HCT116 (cell line): ENCODE measurements around the gene AMOTL2. TPM values are rescaled to one million over a fixed set of nuclear protein-coding genes. Genes with fewer than 3 reads are reported as not detected.

ENCODE experiments used
- ATAC-seq: fragments of 200-7000 bp; cut with Tn5 transposase; 2 replicates; pipeline ENCODE4 v1.9.1; 2020; ENCODE audit warnings: mild to moderate bottlenecking, moderate library complexity
- BruUV-seq: library from RNA; stranded (reverse); fragments of 400-500 nt; replicated peaks from 2 replicates; lab custom pipeline; 2021; lab: Mats Ljungman, UMichigan
- CTCF ChIA-PET: fragments of 300-600 bp; sonication (Branson Sonifier 250); formaldehyde crosslinking; loops from one replicate; lab custom pipeline; 2021; ENCODE audit warnings: antibody characterized with exemption; lab: Charles Lee
- POLR2A ChIA-PET: fragments of 300-600, 350-600 bp; sonication (Branson Sonifier 250); formaldehyde crosslinking; loops from one replicate; lab custom pipeline; 2021; ENCODE audit warnings: antibody characterized with exemption; lab: Charles Lee
- RAD21 ChIA-PET, 2 experiments: fragments of 300-600 bp; sonication (Branson Sonifier 250); formaldehyde crosslinking; loops; one replicate each; lab custom pipeline; 2023; ENCODE audit warnings: low total read pairs in 2 of 2; ENCODE audit not compliant: uncharacterized antibody in 2 of 2, unreplicated experiment in 2 of 2, low non-redundant PET in 1 of 2; lab: Charles Lee
- DNase-seq: peaks from one replicate; pipeline ENCODE4 v3.0.0-alpha.2; 2010; ENCODE audit warnings: low read depth, low spot score
- H2AFZ ChIP-seq: fragments of 200-600 bp; shearing (Covaris generic), sonication (generic); 2 replicates; pipeline ENCODE4 v1.6.1; 2017; ENCODE audit warnings: low read depth, mixed run types, mixed read lengths, antibody characterized with exemption, low read length; ENCODE audit not compliant: poor library complexity, severe bottlenecking
- H3K27ac ChIP-seq: 2 replicates; pipeline ENCODE4 v1.5.1; 2012; ENCODE audit warnings: low read depth, low read length
- H3K27me3 ChIP-seq: fragments of 200-600 bp; sonication (generic); 2 replicates; pipeline ENCODE4 v1.6.1; 2016; ENCODE audit warnings: mixed run types, low read length, mixed read lengths; ENCODE audit not compliant: insufficient read depth
- H3K36me3 ChIP-seq, 2 experiments: fragments of 200-500 bp in 1 of 2; fragments of 200-600 bp in 1 of 2; sonication (Bioruptor generic) in 1 of 2; sonication (generic) in 1 of 2; 2 replicates each; pipeline versions ENCODE4 v1.5.1 to v1.6.1; 2014 to 2016; ENCODE audit warnings: low read length in 2 of 2, inconsistent platforms in 1 of 2, mixed read lengths in 1 of 2, mixed run types in 1 of 2; ENCODE audit not compliant: insufficient read depth in 2 of 2, control insufficient read depth in 1 of 2
- H3K4me1 ChIP-seq, 2 experiments: fragments of 200-600 bp in 1 of 2; sonication (generic) in 1 of 2; 2 replicates each; pipeline versions ENCODE4 v1.5.1 to v1.6.1; 2012 to 2017; ENCODE audit warnings: low read length in 2 of 2, inconsistent platforms in 1 of 2, mild to moderate bottlenecking in 1 of 2, mixed read lengths in 1 of 2, mixed run types in 1 of 2, moderate library complexity in 1 of 2; ENCODE audit not compliant: insufficient read depth in 2 of 2, control insufficient read depth in 1 of 2
- H3K4me2 ChIP-seq: fragments of 200-600 bp; sonication (generic); 2 replicates; pipeline ENCODE4 v1.6.1; 2017; ENCODE audit warnings: mixed run types, low read length, mixed read lengths
- H3K4me3 ChIP-seq, 2 experiments: fragments of 200-600 bp in 1 of 2; sonication (generic) in 1 of 2; replicated peaks in 1 of 2; 2 replicates each; pipeline ENCODE4 v1.5.1; 2011 to 2016; ENCODE audit warnings: low read length in 2 of 2, control low read depth in 1 of 2, low read depth in 1 of 2, mild to moderate bottlenecking in 1 of 2, mixed read lengths in 1 of 2, mixed run types in 1 of 2
- H3K79me2 ChIP-seq: fragments of 200-600 bp; sonication (generic); 2 replicates; pipeline ENCODE4 v1.6.1; 2017; ENCODE audit warnings: mild to moderate bottlenecking, mixed run types, low read length, moderate library complexity, mixed read lengths; ENCODE audit not compliant: insufficient read depth
- H3K9ac ChIP-seq: fragments of 200-600 bp; sonication (generic); 2 replicates; pipeline ENCODE4 v1.6.1; 2016; ENCODE audit warnings: low read length, mixed read lengths
- H3K9me2 ChIP-seq: fragments of 200-600 bp; sonication (generic), shearing (Covaris generic); 2 replicates; pipeline ENCODE4 v1.6.1; 2017; ENCODE audit warnings: mixed run types, mild to moderate bottlenecking, moderate library complexity; ENCODE audit not compliant: insufficient read depth
- H3K9me3 ChIP-seq, 2 experiments: fragments of 200-500 bp in 1 of 2; fragments of 200-600 bp in 1 of 2; sonication (Bioruptor generic) in 1 of 2; sonication (generic) in 1 of 2; 2 replicates each; pipeline ENCODE4 v1.6.1; 2014 to 2017; ENCODE audit warnings: low read length in 2 of 2, mixed read lengths in 2 of 2, inconsistent platforms in 1 of 2, low read depth in 1 of 2, mild to moderate bottlenecking in 1 of 2, mixed run types in 1 of 2, moderate library complexity in 1 of 2; ENCODE audit not compliant: control insufficient read depth in 1 of 2, insufficient read depth in 1 of 2
- H4K20me1 ChIP-seq: fragments of 200-600 bp; sonication (generic), shearing (Covaris generic); 2 replicates; pipeline ENCODE4 v1.6.1; 2017; ENCODE audit warnings: mixed run types, mild to moderate bottlenecking, moderate library complexity; ENCODE audit not compliant: insufficient read depth
- EGR1 ChIP-seq: IDR thresholded peaks from 2 replicates; pipeline ENCODE4 v1.6.1; 2012; ENCODE audit warnings: low read depth
- JUND ChIP-seq: IDR thresholded peaks from 2 replicates; pipeline ENCODE4 v1.6.1; 2012
- POLR2AphosphoS5 ChIP-seq: IDR thresholded peaks from 2 replicates; pipeline ENCODE4 v1.6.1; 2011; ENCODE audit warnings: mild to moderate bottlenecking, low read depth, low read length, moderate library complexity
- RAD21 ChIP-seq: IDR thresholded peaks from 2 replicates; pipeline ENCODE4 v1.6.1; 2012; ENCODE audit warnings: low read depth, mild to moderate bottlenecking
- SP1 ChIP-seq: IDR thresholded peaks from 2 replicates; pipeline ENCODE4 v1.6.1; 2012; ENCODE audit warnings: low read depth
- TCF7L2 ChIP-seq: IDR thresholded peaks from 2 replicates; pipeline ENCODE4 v1.7.0; 2011; ENCODE audit warnings: borderline replicate concordance, inconsistent platforms; ENCODE audit not compliant: insufficient read depth, insufficient read length; ENCODE audit errors: extremely low read depth
- YY1 ChIP-seq: IDR thresholded peaks from 2 replicates; pipeline ENCODE4 v1.6.1; 2011; ENCODE audit warnings: low read length, low read depth, moderate library complexity, mild to moderate bottlenecking; ENCODE audit not compliant: insufficient replicate concordance; ENCODE audit errors: extremely low read depth
- ZFX ChIP-seq: fragments of 450-650 bp; IDR thresholded peaks from 2 replicates; pipeline ENCODE4 v1.6.1; 2017
- intact Hi-C: fragments of 100-400 bp; cut with micrococcal nuclease; formaldehyde crosslinking; loops from 2 replicates; pipeline ENCODE4 v1.10.0; 2022
- total RNA-seq: library from RNA; stranded (reverse); gene quantifications from one replicate; pipeline ENCODE4 v1.2.1, GENCODE V29; 2021; ENCODE audit not compliant: unreplicated experiment
- TF ChIP-seq, protein P1 (sequence below): IDR thresholded peaks from 2 replicates; pipeline ENCODE4 v1.6.1; 2012; ENCODE audit warnings: low read depth
- TF ChIP-seq, protein P2 (sequence below): IDR thresholded peaks from 2 replicates; pipeline ENCODE4 v1.6.1; 2011; ENCODE audit warnings: mild to moderate bottlenecking, low read length, moderate library complexity; ENCODE audit not compliant: insufficient replicate concordance; ENCODE audit errors: extremely low read depth
- TF ChIP-seq, protein P3 (sequence below): IDR thresholded peaks from 2 replicates; pipeline ENCODE4 v1.6.1; 2012

The AMOTL2 gene
- total RNA-seq, 1 experiment from 2014 or later, result 54.0 TPM

DNA sequence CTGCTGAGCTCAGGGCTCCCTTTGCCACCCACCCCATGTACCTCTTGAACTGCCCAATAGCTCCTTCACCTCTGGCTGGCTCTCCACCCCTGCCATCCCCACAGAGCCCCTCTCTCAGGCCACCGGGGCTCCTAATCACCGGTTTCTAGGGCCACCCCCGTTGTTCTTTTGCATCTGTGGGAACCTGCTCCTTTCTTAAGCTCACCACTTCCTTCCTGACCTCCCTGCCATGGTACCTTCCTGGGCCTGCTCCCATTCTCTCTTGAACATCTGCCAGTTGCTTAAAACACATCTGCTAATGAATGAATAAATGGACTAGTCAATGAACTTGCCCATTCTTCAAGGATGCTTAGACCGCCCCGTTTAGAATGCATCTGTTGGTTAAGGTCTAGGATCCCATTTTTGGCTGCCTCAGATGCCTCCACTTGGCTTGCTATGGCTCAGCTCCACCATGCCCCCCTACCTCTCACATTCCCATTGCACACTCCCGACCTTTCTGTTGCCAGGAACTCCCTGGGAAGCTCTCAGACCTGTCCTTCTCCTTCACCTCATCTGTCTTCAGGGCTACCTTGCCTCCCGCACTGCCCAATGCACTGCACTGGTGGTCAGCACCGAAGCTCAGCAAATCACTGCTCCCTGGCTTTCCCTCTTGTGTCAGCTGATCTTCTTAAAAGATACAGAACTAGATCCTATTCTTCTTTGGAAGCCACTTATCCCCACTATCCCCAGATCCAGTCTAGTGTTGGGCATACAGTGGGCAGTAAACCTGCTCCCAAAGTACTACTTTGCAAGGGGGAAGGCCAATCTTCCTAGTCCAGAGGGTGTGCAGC is 9.1 kb downstream of the AMOTL2 start (continued):
- TF ChIP-seq, protein P1, sequence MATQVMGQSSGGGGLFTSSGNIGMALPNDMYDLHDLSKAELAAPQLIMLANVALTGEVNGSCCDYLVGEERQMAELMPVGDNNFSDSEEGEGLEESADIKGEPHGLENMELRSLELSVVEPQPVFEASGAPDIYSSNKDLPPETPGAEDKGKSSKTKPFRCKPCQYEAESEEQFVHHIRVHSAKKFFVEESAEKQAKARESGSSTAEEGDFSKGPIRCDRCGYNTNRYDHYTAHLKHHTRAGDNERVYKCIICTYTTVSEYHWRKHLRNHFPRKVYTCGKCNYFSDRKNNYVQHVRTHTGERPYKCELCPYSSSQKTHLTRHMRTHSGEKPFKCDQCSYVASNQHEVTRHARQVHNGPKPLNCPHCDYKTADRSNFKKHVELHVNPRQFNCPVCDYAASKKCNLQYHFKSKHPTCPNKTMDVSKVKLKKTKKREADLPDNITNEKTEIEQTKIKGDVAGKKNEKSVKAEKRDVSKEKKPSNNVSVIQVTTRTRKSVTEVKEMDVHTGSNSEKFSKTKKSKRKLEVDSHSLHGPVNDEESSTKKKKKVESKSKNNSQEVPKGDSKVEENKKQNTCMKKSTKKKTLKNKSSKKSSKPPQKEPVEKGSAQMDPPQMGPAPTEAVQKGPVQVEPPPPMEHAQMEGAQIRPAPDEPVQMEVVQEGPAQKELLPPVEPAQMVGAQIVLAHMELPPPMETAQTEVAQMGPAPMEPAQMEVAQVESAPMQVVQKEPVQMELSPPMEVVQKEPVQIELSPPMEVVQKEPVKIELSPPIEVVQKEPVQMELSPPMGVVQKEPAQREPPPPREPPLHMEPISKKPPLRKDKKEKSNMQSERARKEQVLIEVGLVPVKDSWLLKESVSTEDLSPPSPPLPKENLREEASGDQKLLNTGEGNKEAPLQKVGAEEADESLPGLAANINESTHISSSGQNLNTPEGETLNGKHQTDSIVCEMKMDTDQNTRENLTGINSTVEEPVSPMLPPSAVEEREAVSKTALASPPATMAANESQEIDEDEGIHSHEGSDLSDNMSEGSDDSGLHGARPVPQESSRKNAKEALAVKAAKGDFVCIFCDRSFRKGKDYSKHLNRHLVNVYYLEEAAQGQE, result no peak
- TF ChIP-seq, all 23 proteins: peak for 0

DNA sequence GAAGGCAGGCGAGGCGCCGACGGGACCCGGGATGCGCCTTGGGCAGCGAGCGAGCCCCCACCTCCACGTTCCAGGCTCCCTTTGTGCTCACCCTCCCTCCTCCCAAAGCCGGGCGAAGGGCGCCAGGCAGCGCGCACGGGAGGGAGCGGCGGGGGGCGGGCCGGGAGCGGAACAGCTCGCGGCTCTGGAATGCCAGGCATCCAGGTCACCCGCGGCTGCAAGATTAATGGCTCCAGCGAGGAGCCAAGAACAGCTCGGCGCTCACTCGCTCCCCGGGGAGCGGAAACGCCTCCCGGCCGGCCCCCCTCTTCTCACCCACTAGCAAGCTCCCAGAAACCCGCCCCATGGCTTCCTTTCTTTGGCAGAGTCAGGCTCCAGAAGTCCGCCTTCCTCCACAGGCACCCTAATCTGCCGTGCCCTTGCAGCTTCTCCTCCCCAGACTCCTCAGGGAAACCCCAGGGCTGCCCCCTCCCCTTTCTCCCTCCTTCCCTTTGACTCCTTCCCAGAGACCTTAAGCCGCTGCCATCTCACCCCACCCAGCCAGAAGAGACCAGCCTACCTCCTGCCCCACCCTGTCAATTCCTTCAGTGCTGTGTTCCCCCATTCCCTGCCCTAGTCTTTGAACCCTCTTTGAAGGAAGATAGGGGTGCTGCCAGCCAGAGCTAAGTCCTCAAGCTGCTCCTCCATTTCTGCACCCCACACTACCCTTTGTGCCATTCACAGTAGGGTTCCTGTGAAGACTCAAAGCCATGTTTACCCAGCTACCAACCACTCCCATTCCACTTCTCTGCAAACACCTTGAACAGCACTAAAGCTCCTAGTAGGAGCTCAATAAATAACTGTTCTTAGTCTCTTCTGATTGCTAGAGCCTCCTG is 9.9 kb downstream of the AMOTL2 start:
- BruUV-seq, result no TSS peak
- peaks cover 39% of the 10 kb centered on the region for H3K79me2 ChIP-seq

More for the DNA sequence above, 9.9 kb downstream of the AMOTL2 start:
- peak overlapping the region; percentile 82 for H3K9ac ChIP-seq
- H3K9me3 ChIP-seq, result no peaks in the 10 kb centered on the region
- H3K9me2 ChIP-seq, result no peaks in the 10 kb centered on the region
- H3K36me3 ChIP-seq, result peaks cover 24 to 82% of the 10 kb centered on the region in 2 experiments
- H3K27me3 ChIP-seq, result no peaks in the 10 kb centered on the region
- peak overlapping the region; percentile 21 to 48 for H3K4me3 ChIP-seq
- ChIA-PET CTCF (interaction anchor here (0.8 to 2.2 kb wide), 8 partner anchors 9 to 152 kb away, joined by 3 to 14 read pairs (median 4); partner anchors contain the start of gene AMOTL2), POLR2A (interaction anchor here (0.8 to 2.7 kb wide), 6 partner anchors 9 to 96 kb away, joined by 3 to 30 read pairs (median 4); partner anchors contain the start of gene AMOTL2), RAD21 (interaction anchor here (0.7 to 1.3 kb wide), 6 partner anchors 10 to 110 kb away, joined by 3 to 7 read pairs (median 4); partner anchors contain the start of gene AMOTL2 (in 1 of the 2))
- H4K20me1 ChIP-seq, result no peaks in the 10 kb centered on the region
- DNase-seq (peak; percentile 74), ATAC-seq (peak; percentile 87)
- H3K4me1 ChIP-seq, result peaks cover 48 to 90% of the 10 kb centered on the region in 2 experiments
- H2AFZ ChIP-seq, result no peak overlapping the region
- intact Hi-C loops, result no loop called here
- H3K27ac ChIP-seq, result peak overlapping the region; percentile 78
- no peak for TF ChIP-seq EGR1
- TF ChIP-seq SP1, result peak; percentile 60
- TF ChIP-seq POLR2AphosphoS5, result peak; percentile 59
- TF ChIP-seq YY1, result peak; percentile 30
- TF ChIP-seq ZFX, result no peak
- no peak for TF ChIP-seq JUND
- TF ChIP-seq, protein P2, sequence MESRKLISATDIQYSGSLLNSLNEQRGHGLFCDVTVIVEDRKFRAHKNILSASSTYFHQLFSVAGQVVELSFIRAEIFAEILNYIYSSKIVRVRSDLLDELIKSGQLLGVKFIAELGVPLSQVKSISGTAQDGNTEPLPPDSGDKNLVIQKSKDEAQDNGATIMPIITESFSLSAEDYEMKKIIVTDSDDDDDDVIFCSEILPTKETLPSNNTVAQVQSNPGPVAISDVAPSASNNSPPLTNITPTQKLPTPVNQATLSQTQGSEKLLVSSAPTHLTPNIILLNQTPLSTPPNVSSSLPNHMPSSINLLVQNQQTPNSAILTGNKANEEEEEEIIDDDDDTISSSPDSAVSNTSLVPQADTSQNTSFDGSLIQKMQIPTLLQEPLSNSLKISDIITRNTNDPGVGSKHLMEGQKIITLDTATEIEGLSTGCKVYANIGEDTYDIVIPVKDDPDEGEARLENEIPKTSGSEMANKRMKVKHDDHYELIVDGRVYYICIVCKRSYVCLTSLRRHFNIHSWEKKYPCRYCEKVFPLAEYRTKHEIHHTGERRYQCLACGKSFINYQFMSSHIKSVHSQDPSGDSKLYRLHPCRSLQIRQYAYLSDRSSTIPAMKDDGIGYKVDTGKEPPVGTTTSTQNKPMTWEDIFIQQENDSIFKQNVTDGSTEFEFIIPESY, result peak; percentile 53
- no peak for TF ChIP-seq RAD21
- TF ChIP-seq TCF7L2, result peak; percentile 58
- TF ChIP-seq, protein P3, sequence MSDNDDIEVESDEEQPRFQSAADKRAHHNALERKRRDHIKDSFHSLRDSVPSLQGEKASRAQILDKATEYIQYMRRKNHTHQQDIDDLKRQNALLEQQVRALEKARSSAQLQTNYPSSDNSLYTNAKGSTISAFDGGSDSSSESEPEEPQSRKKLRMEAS, result peak; percentile 31; the same call in 1 of the 2 replicates
- peak overlapping the region; percentile 77 for H3K4me2 ChIP-seq
